ENCODE results near the gene TP53I11.

Gene TP53I11

GRCh38 chr11:44885919-44886789 lies 64.5 kb downstream of the TP53I11 start:
- no peak overlapping the region for H3K23ac ChIP-seq (ENCODE audit: low read length)
- H2BK5ac ChIP-seq (ENCODE audit: low read length) = no peak overlapping the region
- H3K27ac ChIP-seq (ENCODE audit: low read depth, low read length) = no peak overlapping the region
- no peak overlapping the region for H3K4ac ChIP-seq (ENCODE audit: low read depth, low read length)
- no peak for DNase-seq
- H2BK15ac ChIP-seq (replicated peaks; ENCODE audit: low read depth) = no peak overlapping the region
- H3K4me1 ChIP-seq (ENCODE audit: control insufficient read depth, low read depth, low read length) = peaks cover 6% of the 10 kb centered on the region
- H4K5ac ChIP-seq (ENCODE audit: low read length) = no peak overlapping the region
- peak overlapping the region; percentile 56 for H3K56ac ChIP-seq (ENCODE audit: low read length)
- no peaks in the 10 kb centered on the region for H3K27me3 ChIP-seq (ENCODE audit: insufficient read depth, low read length, poor library complexity)
- no peaks in the 10 kb centered on the region for H3K79me1 ChIP-seq (ENCODE audit: low read length)
- no peaks in the 10 kb centered on the region for H3K79me2 ChIP-seq (ENCODE audit: control insufficient read depth, insufficient read depth, low read length)
- no CpG with 5 or more reads among the region's 13 CpGs for WGBS (ENCODE audit: extremely low coverage, insufficient coverage, low lambda C conversion rate)
- no peak overlapping the region for H3K9ac ChIP-seq (ENCODE audit: low read length)
- no peak overlapping the region for H3K4me2 ChIP-seq (ENCODE audit: low read length)
- H3K36me3 ChIP-seq (ENCODE audit: control insufficient read depth, insufficient read depth, low read length) = no peaks in the 10 kb centered on the region
- H2BK120ac ChIP-seq (ENCODE audit: low read depth, low read length) = no peak overlapping the region
- H3K4me3 ChIP-seq (ENCODE audit: low read length) = no peak overlapping the region
- no peak overlapping the region for H2AK5ac ChIP-seq (ENCODE audit: low read length)
- no peak overlapping the region for H4K8ac ChIP-seq (ENCODE audit: low read depth, low read length)
- H3K18ac ChIP-seq (ENCODE audit: low read length) = no peak overlapping the region

- no peak for DNase-seq
- Histone ChIP-seq H3K56ac (ENCODE audit: low read length) (no peak overlapping the region), H2BK120ac (ENCODE audit: low read depth, low read length) (no peak overlapping the region), H2BK15ac (replicated peaks; ENCODE audit: low read depth) (no peak overlapping the region), H3K4me1 (ENCODE audit: control insufficient read depth, low read depth, low read length) (peaks cover 6% of the 10 kb centered on the region), H3K36me3 (ENCODE audit: control insufficient read depth, insufficient read depth, low read length) (no peaks in the 10 kb centered on the region), H3K79me1 (ENCODE audit: low read length) (no peaks in the 10 kb centered on the region), H3K9ac (ENCODE audit: low read length) (no peak overlapping the region), H3K79me2 (ENCODE audit: control insufficient read depth, insufficient read depth, low read length) (no peaks in the 10 kb centered on the region), H3K4me3 (ENCODE audit: low read length) (no peak overlapping the region), H4K5ac (ENCODE audit: low read length) (no peak overlapping the region), H3K23ac (ENCODE audit: low read length) (no peak overlapping the region), H3K4ac (ENCODE audit: low read depth, low read length) (no peak overlapping the region), H3K18ac (ENCODE audit: low read length) (no peak overlapping the region), H3K27ac (ENCODE audit: low read depth, low read length) (no peak overlapping the region), H2AK5ac (ENCODE audit: low read length) (no peak overlapping the region), H2BK5ac (ENCODE audit: low read length) (no peak overlapping the region), H4K8ac (ENCODE audit: low read depth, low read length) (no peak overlapping the region), H3K27me3 (ENCODE audit: insufficient read depth, low read length, poor library complexity) (no peaks in the 10 kb centered on the region), H3K4me2 (ENCODE audit: low read length) (no peak overlapping the region)
- no CpG with 5 or more reads among the region's 12 CpGs for WGBS (ENCODE audit: extremely low coverage, insufficient coverage, low lambda C conversion rate)
Measured at GRCh38 chr11:44885065-44885810, 65.4 kb downstream of the TP53I11 start.

GRCh38 chr11:44884056-44884455 lies 66.6 kb downstream of the TP53I11 start:
- WGBS (ENCODE audit: extremely low coverage, insufficient coverage, low lambda C conversion rate) = no CpG with 5 or more reads among the region's 6 CpGs
- Histone ChIP-seq H4K5ac (ENCODE audit: low read length) (no peak overlapping the region), H3K18ac (ENCODE audit: low read length) (no peak overlapping the region), H2BK15ac (replicated peaks; ENCODE audit: low read depth) (no peak overlapping the region), H3K4me2 (ENCODE audit: low read length) (no peak overlapping the region), H3K4ac (ENCODE audit: low read depth, low read length) (no peak overlapping the region), H3K56ac (ENCODE audit: low read length) (no peak overlapping the region), H3K27me3 (ENCODE audit: insufficient read depth, low read length, poor library complexity) (no peaks in the 10 kb centered on the region), H3K79me2 (ENCODE audit: control insufficient read depth, insufficient read depth, low read length) (no peaks in the 10 kb centered on the region), H3K79me1 (ENCODE audit: low read length) (no peaks in the 10 kb centered on the region), H3K4me3 (ENCODE audit: low read length) (no peak overlapping the region), H3K4me1 (ENCODE audit: control insufficient read depth, low read depth, low read length) (peaks cover 6% of the 10 kb centered on the region), H3K36me3 (ENCODE audit: control insufficient read depth, insufficient read depth, low read length) (no peaks in the 10 kb centered on the region), H4K8ac (ENCODE audit: low read depth, low read length) (no peak overlapping the region), H2AK5ac (ENCODE audit: low read length) (no peak overlapping the region), H3K9ac (ENCODE audit: low read length) (no peak overlapping the region), H3K27ac (ENCODE audit: low read depth, low read length) (no peak overlapping the region), H3K23ac (ENCODE audit: low read length) (no peak overlapping the region), H2BK5ac (ENCODE audit: low read length) (no peak overlapping the region), H2BK120ac (ENCODE audit: low read depth, low read length) (no peak overlapping the region)
- no peak for DNase-seq

- H3K79me1 ChIP-seq (ENCODE audit: low read length) = no peaks in the 10 kb centered on the region
- no peak overlapping the region for H2AK5ac ChIP-seq (ENCODE audit: low read length)
- H4K8ac ChIP-seq (ENCODE audit: low read depth, low read length) = no peak overlapping the region
- no peak overlapping the region for H3K4me2 ChIP-seq (ENCODE audit: low read length)
- no peak overlapping the region for H2BK15ac ChIP-seq (replicated peaks; ENCODE audit: low read depth)
- no peak overlapping the region for H2BK120ac ChIP-seq (ENCODE audit: low read depth, low read length)
- no peaks in the 10 kb centered on the region for H3K36me3 ChIP-seq (ENCODE audit: control insufficient read depth, insufficient read depth, low read length)
- no peak overlapping the region for H3K18ac ChIP-seq (ENCODE audit: low read length)
- no peak overlapping the region for H3K23ac ChIP-seq (ENCODE audit: low read length)
- H3K4me1 ChIP-seq (ENCODE audit: control insufficient read depth, low read depth, low read length) = peaks cover 7% of the 10 kb centered on the region
- H2BK5ac ChIP-seq (ENCODE audit: low read length) = no peak overlapping the region
- no peak overlapping the region for H4K5ac ChIP-seq (ENCODE audit: low read length)
- no peaks in the 10 kb centered on the region for H3K79me2 ChIP-seq (ENCODE audit: control insufficient read depth, insufficient read depth, low read length)
- no peaks in the 10 kb centered on the region for H3K27me3 ChIP-seq (ENCODE audit: insufficient read depth, low read length, poor library complexity)
- DNase-seq = no peak
- no peak overlapping the region for H3K4ac ChIP-seq (ENCODE audit: low read depth, low read length)
- H3K27ac ChIP-seq (ENCODE audit: low read depth, low read length) = no peak overlapping the region
- H3K56ac ChIP-seq (ENCODE audit: low read length) = no peak overlapping the region
- no peak overlapping the region for H3K9ac ChIP-seq (ENCODE audit: low read length)
- H3K4me3 ChIP-seq (ENCODE audit: low read length) = no peak overlapping the region
- WGBS (ENCODE audit: extremely low coverage, insufficient coverage, low lambda C conversion rate) = no CpG with 5 or more reads among the region's 6 CpGs
Measured at GRCh38 chr11:44883277-44883676, 67.4 kb downstream of the TP53I11 start.
